CD8-positive, alpha-beta memory T cell (primary cell): ENCODE data around the gene FAM193B. TPM values are rescaled to one million over a fixed set of nuclear protein-coding genes. Genes with fewer than 3 reads are reported as not detected.

Experiments used
- CTCF ChIA-PET: fragments of 350-600 bp; sonication (Branson Sonifier 250); formaldehyde crosslinking; loops from one replicate; lab custom pipeline; 2021; ENCODE audit warnings: antibody characterized with exemption; lab: Charles Lee
- POLR2A ChIA-PET: fragments of 350-600 bp; sonication (Branson Sonifier 250); formaldehyde crosslinking; loops from one replicate; lab custom pipeline; 2021; ENCODE audit warnings: antibody characterized with exemption; lab: Charles Lee
- DNase-seq, 5 donors: peaks; one replicate each; pipeline versions ENCODE4 v3.0.0 to v3.0.0-alpha.2; 2020 to 2022; ENCODE audit warnings: mixed read lengths in 1 of 5
- H3K27ac ChIP-seq: one replicate; pipeline ENCODE4 v1.7.0; 2013; ENCODE audit warnings: low read depth, mild to moderate bottlenecking, low read length, moderate library complexity
- H3K27me3 ChIP-seq: 2 replicates; pipeline ENCODE4 v1.7.0; 2013; ENCODE audit warnings: low read length, mild to moderate bottlenecking; ENCODE audit not compliant: insufficient read depth, poor library complexity, severe bottlenecking
- H3K36me3 ChIP-seq: 2 replicates; pipeline ENCODE4 v1.7.0; 2013; ENCODE audit warnings: mild to moderate bottlenecking, low read length, moderate library complexity; ENCODE audit not compliant: insufficient read depth
- H3K4me1 ChIP-seq: 2 replicates; pipeline ENCODE4 v1.7.0; 2013; ENCODE audit warnings: mild to moderate bottlenecking, low read length, moderate library complexity; ENCODE audit not compliant: insufficient read depth
- H3K4me3 ChIP-seq: 2 replicates; pipeline ENCODE4 v1.7.0; 2013; ENCODE audit warnings: mild to moderate bottlenecking, low read length
- H3K9me3 ChIP-seq: 2 replicates; pipeline ENCODE4 v1.7.0; 2013; ENCODE audit warnings: mild to moderate bottlenecking, low read length
- H3K27ac Mint-ChIP-seq, 8 donors: one replicate each; pipeline ENCODE4 v1.8.0; 2020 to 2021; ENCODE audit warnings: mixed read lengths in 8 of 8, mild to moderate bottlenecking in 6 of 8, inconsistent platforms in 3 of 8, moderate library complexity in 3 of 8
- H3K27me3 Mint-ChIP-seq, 2 donors: one replicate each; pipeline ENCODE4 v1.8.0; 2020 to 2021; ENCODE audit warnings: mixed read lengths in 2 of 2, mild to moderate bottlenecking in 1 of 2, moderate library complexity in 1 of 2
- H3K36me3 Mint-ChIP-seq, 3 donors: one replicate each; pipeline ENCODE4 v1.8.0; 2020 to 2021; ENCODE audit warnings: mixed read lengths in 3 of 3, inconsistent platforms in 1 of 3, mild to moderate bottlenecking in 1 of 3
- H3K4me1 Mint-ChIP-seq, 3 donors: one replicate each; pipeline ENCODE4 v1.8.0; 2020 to 2021; ENCODE audit warnings: mixed read lengths in 3 of 3, inconsistent platforms in 1 of 3, mild to moderate bottlenecking in 1 of 3
- H3K4me3 Mint-ChIP-seq, 7 donors: one replicate each; pipeline ENCODE4 v1.8.0; 2020 to 2021; ENCODE audit warnings: mixed read lengths in 7 of 7, mild to moderate bottlenecking in 6 of 7, moderate library complexity in 4 of 7, inconsistent platforms in 2 of 7
- H3K9me3 Mint-ChIP-seq, 5 donors: one replicate each; pipeline ENCODE4 v1.8.0; 2020 to 2022; ENCODE audit warnings: mixed read lengths in 5 of 5, mild to moderate bottlenecking in 3 of 5, moderate library complexity in 2 of 5, inconsistent platforms in 1 of 5
- polyA plus RNA-seq: library from polyadenylated mRNA; unstranded; fragments of 300-500 nt; fragmentation: Illumina TruSeq; gene quantifications from one replicate; pipeline ENCODE4 v1.2.3, GENCODE V29; 2021
- total RNA-seq, 2 experiments: library from RNA; stranded (reverse); gene quantifications; one replicate each; pipeline ENCODE4 v1.2.3, GENCODE V29; 2021

Gene FAM193B
- total and polyA plus RNA-seq, 3 experiments from 2014 or later: 8.5 to 76.6 (median 72.9) TPM

GRCh38 chr5:177519463-177520235 lies 34.7 kb downstream of the FAM193B start:
- H3K4me3 ChIP-seq: no peak overlapping the region
- CTCF ChIA-PET: no interaction called here
- H3K4me1 ChIP-seq: peaks cover 29% of the 10 kb centered on the region
- Mint-ChIP-seq H3K27ac (peak overlapping the region in 5 of 8 donors; percentile 15 to 70 (median 54)), H3K4me3 (peak overlapping the region in 2 of 7 donors; percentile 33 to 45), H3K27me3 (peaks cover 0 to 2% of the 10 kb centered on the region in 2 donors), H3K9me3 (no peaks in the 10 kb centered on the region), H3K36me3 (peaks cover 3 to 55% (median 5%) of the 10 kb centered on the region in 3 donors), H3K4me1 (peaks cover 42 to 61% (median 57%) of the 10 kb centered on the region in 3 donors)
- H3K27ac ChIP-seq: no peak overlapping the region
- H3K9me3 ChIP-seq: no peaks in the 10 kb centered on the region
- POLR2A ChIA-PET: no interaction called here
- H3K36me3 ChIP-seq: peaks cover 7% of the 10 kb centered on the region
- no peaks in the 10 kb centered on the region for H3K27me3 ChIP-seq
- DNase-seq: no peak

- DNase-seq: peak; percentile 91 to 97 (median 94)
- peak within 1 kb of the TSS; percentile 82 to 98 (median 94) for H3K27ac Mint-ChIP-seq
- H3K36me3 Mint-ChIP-seq: peaks cover 5 to 69% (median 7%) of the 10 kb centered on the region in 3 donors
These were observed 37.5 kb downstream of the FAM193B start, which contains the start of gene DDX41 for GRCh38 chr5:177516601-177517568. DDX41 (minus strand) TSS chr5:177516961; CDS start chr5:177516945, 16 bp downstream.

GRCh38 chr5:177515580-177515979 lies 38.8 kb downstream of the FAM193B start:
- Mint-ChIP-seq H3K27me3 (peaks cover 0 to under 1% of the 10 kb centered on the region in 2 donors), H3K27ac (peak overlapping the region in 4 of 8 donors; percentile 43 to 96 (median 62)), H3K9me3 (no peaks in the 10 kb centered on the region), H3K4me3 (peak overlapping the region; percentile 63 to 100 (median 95)), H3K4me1 (peaks cover 39 to 54% (median 44%) of the 10 kb centered on the region in 3 donors), H3K36me3 (peaks cover 5 to 70% (median 7%) of the 10 kb centered on the region in 3 donors)
- no peak for DNase-seq
- POLR2A ChIA-PET: interaction anchor here (1.2 to 1.4 kb wide), 2 partner anchors 9 to 381 kb away, joined by 3 to 4 read pairs; partner anchors contain the start of gene NSD1
- Histone ChIP-seq H3K4me3 (peak overlapping the region; percentile 85), H3K27me3 (no peaks in the 10 kb centered on the region), H3K9me3 (no peaks in the 10 kb centered on the region), H3K4me1 (peaks cover 21% of the 10 kb centered on the region), H3K36me3 (peaks cover 23% of the 10 kb centered on the region), H3K27ac (peak overlapping the region; percentile 75)
- CTCF ChIA-PET: interaction anchor here (1.2 to 1.9 kb wide), 5 partner anchors 14 to 207 kb away, joined by 3 to 16 read pairs (median 5); partner anchors contain the start of gene PDLIM7

More at GRCh38 chr5:177516601-177517568, 37.5 kb downstream of the FAM193B start, which contains the start of gene DDX41:
- H3K4me1 Mint-ChIP-seq: peaks cover 44 to 67% (median 55%) of the 10 kb centered on the region in 3 donors
- ChIA-PET POLR2A (interaction anchor here (1.2 to 1.4 kb wide), 2 partner anchors 8 to 383 kb away, joined by 3 to 4 read pairs; partner anchors contain the start of gene NSD1), CTCF (interaction anchor here (1.5 to 1.9 kb wide), 4 partner anchors 15 to 208 kb away, joined by 5 to 16 read pairs (median 6); partner anchors contain the start of gene PDLIM7)
- no peaks in the 10 kb centered on the region for H3K9me3 Mint-ChIP-seq
- Histone ChIP-seq H3K9me3 (no peaks in the 10 kb centered on the region), H3K36me3 (peaks cover 19% of the 10 kb centered on the region), H3K4me3 (peak within 1 kb of the TSS; percentile 85), H3K27ac (peak within 1 kb of the TSS; percentile 75), H3K27me3 (no peaks in the 10 kb centered on the region), H3K4me1 (peaks cover 29% of the 10 kb centered on the region)
- H3K27me3 Mint-ChIP-seq: peaks cover 0 to 2% of the 10 kb centered on the region in 2 donors
- peak within 1 kb of the TSS; percentile 92 to 100 (median 95) for H3K4me3 Mint-ChIP-seq

GRCh38 chr5:177514541-177514940 lies 39.8 kb downstream of the FAM193B start:
- POLR2A ChIA-PET: no interaction called here
- Histone ChIP-seq H3K27ac (no peak overlapping the region), H3K9me3 (no peaks in the 10 kb centered on the region), H3K36me3 (peaks cover 23% of the 10 kb centered on the region), H3K27me3 (no peaks in the 10 kb centered on the region), H3K4me1 (peaks cover 19% of the 10 kb centered on the region), H3K4me3 (no peak overlapping the region)
- Mint-ChIP-seq H3K9me3 (no peaks in the 10 kb centered on the region), H3K36me3 (peaks cover 5 to 65% (median 7%) of the 10 kb centered on the region in 3 donors), H3K27ac (peak overlapping the region in 2 of 8 donors; percentile 12 to 60), H3K27me3 (no peaks in the 10 kb centered on the region), H3K4me3 (peak overlapping the region in 5 of 7 donors; percentile 13 to 100 (median 93)), H3K4me1 (peaks cover 31 to 44% (median 34%) of the 10 kb centered on the region in 3 donors)
- CTCF ChIA-PET: interaction anchor here (0.9 to 1.0 kb wide), 2 partner anchors 13 to 111 kb away, joined by 3 read pairs; no protein-coding TSS in a partner anchor
- no peak for DNase-seq

GRCh38 chr5:177513500-177513899 lies 40.9 kb downstream of the FAM193B start:
- POLR2A ChIA-PET: no interaction called here
- H3K9me3 ChIP-seq: no peaks in the 10 kb centered on the region
- no peaks in the 10 kb centered on the region for H3K27me3 Mint-ChIP-seq
- no peak overlapping the region for H3K27ac Mint-ChIP-seq
- H3K4me3 ChIP-seq: no peak overlapping the region
- peak overlapping the region in 2 of 7 donors; percentile 40 to 88 for H3K4me3 Mint-ChIP-seq
- peaks cover 10% of the 10 kb centered on the region for H3K4me1 ChIP-seq
- H3K36me3 Mint-ChIP-seq: peaks cover 5 to 64% (median 7%) of the 10 kb centered on the region in 3 donors
- peaks cover 27 to 36% (median 27%) of the 10 kb centered on the region in 3 donors for H3K4me1 Mint-ChIP-seq
- H3K36me3 ChIP-seq: peaks cover 23% of the 10 kb centered on the region
- CTCF ChIA-PET: interaction anchor here (1.0 kb wide), 1 partner anchor 12 kb away, joined by 3 read pairs; no protein-coding TSS in a partner anchor
- H3K27me3 ChIP-seq: no peaks in the 10 kb centered on the region
- no peaks in the 10 kb centered on the region for H3K9me3 Mint-ChIP-seq
- DNase-seq: no peak
- no peak overlapping the region for H3K27ac ChIP-seq

- CTCF ChIA-PET: no interaction called here
- Histone ChIP-seq H3K4me1 (peaks cover 10% of the 10 kb centered on the region), H3K27me3 (no peaks in the 10 kb centered on the region), H3K4me3 (no peak overlapping the region), H3K9me3 (no peaks in the 10 kb centered on the region), H3K27ac (no peak overlapping the region), H3K36me3 (peaks cover 23% of the 10 kb centered on the region)
- H3K36me3 Mint-ChIP-seq: peaks cover 5 to 64% (median 7%) of the 10 kb centered on the region in 3 donors
- peaks cover 27 to 36% (median 27%) of the 10 kb centered on the region in 3 donors for H3K4me1 Mint-ChIP-seq
- no peaks in the 10 kb centered on the region for H3K27me3 Mint-ChIP-seq
- no peak overlapping the region for H3K27ac Mint-ChIP-seq
- DNase-seq: no peak
- peak overlapping the region in 1 of 7 donors; percentile 88 for H3K4me3 Mint-ChIP-seq
- H3K9me3 Mint-ChIP-seq: no peaks in the 10 kb centered on the region
- POLR2A ChIA-PET: no interaction called here
These were observed 41.5 kb downstream of the FAM193B start for GRCh38 chr5:177512736-177513380.
